IPS-11a (cell line): ENCODE results near the gene SAFB2.

ENCODE experiments used
- H3K4me3 ChIP-seq: one replicate; pipeline ENCODE4 v1.5.1; 2013; ENCODE audit warnings: low read depth, low read length, control low read depth

Gene SAFB2

DNA sequence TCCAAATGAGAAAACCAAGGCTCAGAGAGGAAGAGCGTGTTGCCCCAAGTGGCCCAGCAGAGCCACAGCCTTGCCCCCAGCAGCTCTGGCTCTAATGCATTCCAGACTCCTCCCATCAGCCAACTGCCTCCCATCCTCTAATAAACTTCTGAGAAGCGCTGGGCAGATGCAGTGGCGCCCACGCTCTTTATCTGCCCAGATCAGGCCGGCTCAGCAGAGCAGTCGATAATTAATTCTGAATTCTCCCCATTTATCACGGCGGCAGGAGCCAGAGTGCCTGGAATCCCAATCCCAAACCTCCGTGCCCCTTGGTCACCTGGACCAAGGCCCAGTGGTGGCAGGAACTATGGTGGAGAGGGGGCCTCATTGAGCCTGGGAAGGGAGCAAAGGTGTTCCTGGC, 68.7 kb downstream of the SAFB2 start:
- H3K4me3 ChIP-seq = no peak overlapping the region

GRCh38 chr19:5547881-5548280, 74.7 kb downstream of the SAFB2 start:
- H3K4me3 ChIP-seq = no peak overlapping the region

GRCh38 chr19:5545984-5546383, 76.6 kb downstream of the SAFB2 start:
- no peak overlapping the region for H3K4me3 ChIP-seq

DNA sequence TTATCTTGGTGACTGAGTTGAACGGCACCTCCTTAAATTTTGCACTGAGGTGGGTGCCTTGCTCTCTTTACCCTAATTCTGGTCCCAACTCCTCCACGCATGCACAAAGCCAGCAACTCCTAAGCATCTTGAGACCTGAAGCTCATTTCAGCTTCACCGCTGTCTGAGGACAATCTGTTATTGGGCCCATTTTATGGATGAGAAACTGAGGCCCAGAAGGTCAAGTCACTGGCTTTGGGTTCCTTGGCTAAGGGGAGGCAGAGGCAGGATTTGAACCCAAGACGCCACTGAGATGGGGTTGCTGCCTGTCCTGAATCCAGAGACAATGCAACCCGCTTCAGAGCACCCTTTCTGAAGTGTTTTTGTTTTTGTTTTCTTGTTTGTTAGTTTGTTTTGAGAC, 77.5 kb downstream of the SAFB2 start:
- no peak overlapping the region for H3K4me3 ChIP-seq

DNA sequence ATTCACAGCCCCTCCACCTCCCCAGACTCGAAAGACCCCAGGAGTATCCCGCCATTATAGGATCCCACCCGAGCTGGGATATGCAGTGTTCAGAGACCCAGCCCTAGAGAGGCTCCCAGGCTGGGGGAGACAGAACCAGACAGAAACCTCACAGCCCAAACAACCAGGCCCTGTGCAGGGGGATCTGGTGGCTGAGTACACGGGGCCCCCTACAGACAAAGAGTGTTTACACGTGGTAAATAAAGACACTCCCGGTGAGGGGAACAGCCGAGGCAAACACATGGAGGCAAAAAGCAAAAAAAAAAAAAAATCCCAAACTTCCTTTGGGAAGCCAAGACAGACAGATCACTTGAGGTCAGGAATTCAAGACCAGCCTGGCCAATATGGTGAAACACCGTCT, 79.9 kb downstream of the SAFB2 start:
- H3K4me3 ChIP-seq = no peak overlapping the region

- H3K4me3 ChIP-seq = no peak overlapping the region
Observed at GRCh38 chr19:5541456-5541855, 81.1 kb downstream of the SAFB2 start.

DNA sequence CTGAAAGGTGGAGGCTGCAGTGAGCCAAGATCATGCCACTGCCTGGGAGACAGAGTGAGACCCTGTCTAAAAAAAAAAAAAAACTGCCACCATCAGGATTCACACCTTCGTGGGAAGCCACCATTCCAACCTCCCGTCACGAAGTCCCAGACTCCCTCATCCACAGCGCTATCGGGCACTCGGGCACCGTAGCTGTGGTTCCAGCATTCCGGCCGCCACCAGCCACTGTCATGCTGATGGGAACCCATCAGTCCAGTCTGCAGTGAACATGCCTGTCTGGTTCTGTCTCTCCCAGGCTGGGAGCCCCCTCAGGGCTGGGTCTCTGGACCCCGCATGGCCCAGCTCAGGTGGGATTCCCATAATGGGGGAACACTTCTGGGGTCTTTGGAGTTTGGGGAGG, 82.4 kb downstream of the SAFB2 start:
- H3K4me3 ChIP-seq = no peak overlapping the region

GRCh38 chr19:5537870-5538269, 84.7 kb downstream of the SAFB2 start:
- H3K4me3 ChIP-seq = no peak overlapping the region
